NCI-H2081 treated with DMSO at 0.1 percent for 48 hours (cell line): Measurements from ENCODE around the gene IGF2BP1.
"Not testable (repeated sequence)": the region's sequence is repeated elsewhere in the genome, so short reads cannot be mapped to it uniquely, and the experiment has no call there.

ENCODE experiments used
- DNase-seq: peaks from one replicate; lab custom pipeline; 2025; lab: John Stamatoyannopoulos, UW

Gene IGF2BP1

DNA sequence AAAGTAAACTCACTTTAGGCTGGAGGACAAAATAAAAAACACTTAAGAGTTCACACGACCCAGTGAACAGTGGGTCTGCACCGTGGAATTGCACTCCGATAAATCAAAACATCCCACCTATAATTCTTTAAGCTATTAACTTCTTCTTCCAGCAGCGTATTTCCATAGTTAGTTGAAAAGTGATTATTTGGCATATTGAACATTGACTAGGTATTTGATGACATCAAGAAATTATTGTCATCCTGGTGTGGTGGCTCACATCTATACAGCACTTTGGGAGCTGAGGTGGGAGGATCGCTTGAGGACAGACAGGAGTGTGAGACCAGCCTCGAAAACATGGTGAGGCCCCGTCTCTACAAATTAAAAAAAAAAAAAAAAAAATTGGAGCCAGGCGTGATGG, 23.4 kb downstream of the IGF2BP1 start:
- DNase-seq: no peak

DNA sequence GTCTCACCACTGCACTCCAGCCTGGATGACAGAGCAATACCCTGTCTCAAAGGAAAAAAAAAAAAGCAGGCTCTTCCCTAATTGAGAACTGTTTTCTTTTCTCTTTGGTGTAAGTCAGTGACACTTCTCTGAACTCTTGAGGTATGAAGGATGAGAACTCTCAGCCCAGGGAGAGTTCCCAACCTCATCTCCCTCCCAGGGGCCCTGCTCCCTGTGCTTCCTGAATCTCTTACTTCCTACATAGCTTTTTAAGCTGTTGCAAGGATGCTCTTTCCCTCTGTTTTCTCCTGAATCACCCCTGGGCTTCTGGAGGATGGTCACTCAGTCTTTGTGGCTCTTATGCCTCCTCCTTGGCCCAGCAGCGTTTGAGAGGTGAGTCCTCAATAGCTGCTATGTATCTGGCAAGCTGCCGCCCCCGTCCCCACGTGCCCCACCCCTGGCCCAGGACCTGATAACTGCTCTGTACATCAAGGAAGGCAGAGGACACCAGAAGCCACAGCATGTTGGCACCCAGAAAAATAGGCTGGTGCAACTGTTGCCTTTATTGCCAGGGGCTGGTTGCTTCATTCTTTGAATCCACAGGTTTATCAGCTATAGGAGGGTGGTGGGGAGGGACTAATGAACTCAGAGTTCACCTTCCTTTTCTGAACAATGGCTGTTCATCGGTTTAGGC, 24.0 kb downstream of the IGF2BP1 start:
- DNase-seq: no peak

DNA sequence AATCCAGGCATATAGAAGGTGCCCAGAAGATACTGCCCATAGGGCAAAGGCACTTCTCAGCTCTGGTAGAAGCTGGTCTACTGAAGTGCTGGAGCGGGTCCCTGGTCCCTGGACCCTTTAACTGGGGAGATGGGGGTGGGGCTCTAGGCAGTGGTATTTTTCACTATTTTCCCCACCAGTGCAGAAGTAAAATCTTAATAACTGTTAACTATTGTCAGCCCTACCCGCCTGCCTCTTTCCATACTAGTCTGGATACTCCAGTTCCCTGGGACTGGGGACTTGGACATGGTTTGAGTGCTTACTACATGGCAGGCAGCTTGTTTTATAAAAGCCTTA, 24.6 kb downstream of the IGF2BP1 start:
- no peak for DNase-seq

DNA sequence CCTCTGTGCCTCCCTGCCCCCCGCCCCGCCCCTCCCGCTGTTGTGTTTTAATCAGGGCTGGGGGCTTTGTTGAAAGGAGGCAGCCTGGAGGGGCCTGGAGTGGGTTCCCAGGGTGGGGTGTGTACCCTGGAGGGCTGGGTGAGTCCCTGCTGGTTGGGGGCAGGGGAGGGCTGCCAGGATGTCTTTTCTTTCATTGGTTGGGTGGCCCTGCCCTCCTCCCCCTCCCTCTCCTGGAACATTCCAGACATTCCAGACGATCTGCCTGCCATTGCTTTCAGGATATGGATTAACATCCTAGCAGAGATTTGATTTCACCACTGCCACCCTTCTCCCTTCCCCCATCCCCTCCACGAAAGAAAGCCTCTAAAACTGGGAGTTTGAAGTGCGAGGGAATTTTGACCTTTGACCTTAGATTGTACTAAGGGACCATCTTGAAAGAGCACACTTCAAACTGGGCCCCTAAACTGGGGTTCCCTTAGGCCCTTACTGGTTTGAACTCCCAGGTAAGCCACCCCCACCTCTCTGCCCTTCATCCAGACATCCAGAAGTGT, 25.3 kb downstream of the IGF2BP1 start:
- DNase-seq: no peak

DNA sequence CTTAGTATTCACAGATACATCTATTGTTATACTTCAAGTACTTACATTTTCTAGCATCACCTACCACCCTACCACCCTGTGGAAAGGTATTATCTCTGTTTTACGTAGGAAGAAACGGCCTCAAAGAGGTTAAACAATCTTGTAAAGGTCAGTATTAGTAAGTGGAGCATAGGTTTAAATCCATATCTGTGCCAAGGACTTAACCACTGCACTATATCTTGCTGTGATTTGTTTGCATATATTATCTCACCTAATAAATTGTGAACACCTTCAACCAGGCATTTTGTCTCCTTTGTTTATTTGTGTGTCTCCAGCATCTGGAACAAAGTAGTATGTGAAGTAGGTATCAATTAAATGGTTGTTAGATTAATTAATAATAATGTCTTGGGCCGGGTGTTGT, 27.3 kb downstream of the IGF2BP1 start:
- no peak for DNase-seq

DNA sequence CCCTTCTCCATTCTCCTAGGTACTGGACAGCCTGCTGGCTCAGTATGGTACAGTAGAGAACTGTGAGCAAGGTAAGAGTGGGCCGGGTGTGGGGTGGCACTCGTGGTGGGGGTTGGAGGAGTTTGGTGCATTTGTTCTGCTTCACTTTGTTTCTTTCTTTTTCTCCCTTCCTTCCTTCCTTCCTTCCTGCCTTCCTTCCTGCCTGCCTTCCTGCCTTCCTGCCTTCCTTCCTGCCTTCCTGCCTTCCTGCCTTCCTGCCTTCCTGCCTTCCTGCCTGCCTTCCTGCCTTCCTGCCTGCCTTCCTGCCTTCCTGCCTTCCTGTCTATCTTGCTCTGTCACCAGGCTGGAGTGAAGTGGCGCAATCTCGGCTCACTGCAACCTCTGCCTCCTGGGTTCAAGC, 29.3 kb downstream of the IGF2BP1 start:
- DNase-seq: not testable (repeated sequence)

DNA sequence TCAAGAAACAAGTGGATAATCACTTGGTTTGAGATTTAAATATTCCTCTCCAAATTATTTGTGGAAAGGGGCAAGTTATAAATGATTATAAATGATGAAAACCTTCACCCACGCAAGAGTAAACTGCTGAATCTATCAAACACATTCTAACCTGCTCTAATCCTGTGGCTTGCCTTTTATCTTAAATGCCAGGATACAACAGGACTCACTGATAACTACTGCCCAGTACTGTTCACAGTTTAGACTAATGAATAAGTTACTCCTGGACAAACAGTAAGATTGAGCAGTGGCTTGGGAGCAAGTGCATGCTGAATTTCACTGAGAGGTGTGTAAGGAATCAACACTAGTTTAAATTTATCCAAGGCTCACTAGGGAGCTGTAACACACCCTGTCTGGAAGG, 31.1 kb downstream of the IGF2BP1 start:
- DNase-seq: no peak

DNA sequence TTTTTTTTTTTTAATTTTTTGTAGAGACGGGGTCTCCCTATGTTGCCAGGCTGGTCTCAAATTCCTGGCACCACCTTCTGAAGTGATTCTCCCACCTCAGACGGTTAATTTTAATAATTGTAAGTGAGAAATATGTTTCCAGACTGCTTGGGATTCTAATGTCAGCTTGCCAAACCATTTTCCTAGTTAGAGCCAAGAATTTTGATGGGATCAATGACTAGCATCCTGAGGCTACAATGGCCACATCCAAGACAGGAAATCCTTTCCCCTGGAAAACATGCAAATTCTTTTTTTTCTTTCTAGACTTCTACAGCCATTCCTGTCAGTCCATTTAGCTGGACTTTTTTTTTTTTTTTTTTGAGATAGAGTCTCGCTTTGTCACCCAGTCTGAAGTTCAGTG, 32.6 kb downstream of the IGF2BP1 start:
- no peak for DNase-seq

DNA sequence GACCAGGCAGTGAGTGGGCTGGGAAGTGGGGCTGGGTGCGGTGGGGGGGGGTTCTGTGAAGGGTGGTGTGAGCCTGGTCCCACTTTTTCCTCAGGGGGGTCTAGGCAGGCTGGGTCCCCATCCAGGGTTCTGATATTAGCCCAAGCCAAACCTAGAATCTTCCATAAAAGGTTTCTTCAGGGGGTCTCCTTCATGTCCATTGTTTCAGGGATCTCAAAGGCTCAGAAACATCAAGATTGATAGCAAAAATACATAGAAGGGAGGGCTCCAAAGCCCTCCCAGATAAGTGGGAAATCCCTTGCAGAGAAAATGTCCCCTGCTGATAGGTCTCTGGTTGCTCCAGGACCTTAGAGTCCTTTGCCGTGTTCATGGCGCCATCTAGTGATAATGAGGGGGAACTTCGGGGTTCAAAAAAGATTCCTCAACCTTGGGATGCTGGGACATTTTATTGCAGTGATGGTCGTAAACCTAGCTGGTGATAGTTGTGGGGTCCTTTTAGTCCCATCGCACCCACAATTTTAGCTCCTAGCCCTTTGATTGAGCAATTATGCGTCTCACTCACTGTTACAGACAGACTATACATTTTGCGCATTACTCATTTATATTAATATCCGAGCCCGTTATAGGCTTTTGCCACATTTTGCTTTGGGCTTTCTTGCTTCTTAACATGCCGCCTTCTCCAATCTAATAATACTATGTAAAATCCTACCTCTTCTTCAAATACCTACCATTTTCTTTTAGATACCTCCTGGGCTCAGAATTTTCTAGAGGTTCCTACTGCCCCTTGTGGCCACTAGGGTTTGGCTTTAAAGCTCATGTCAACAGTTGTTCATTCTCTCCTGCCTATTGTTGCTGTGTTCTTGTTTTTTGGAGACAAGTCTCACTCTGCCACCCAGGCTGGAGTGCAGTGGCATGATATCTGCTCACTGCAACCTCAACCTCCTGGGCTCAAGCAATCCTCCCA, 35.1 kb downstream of the IGF2BP1 start:
- DNase-seq: peak; percentile 67

DNA sequence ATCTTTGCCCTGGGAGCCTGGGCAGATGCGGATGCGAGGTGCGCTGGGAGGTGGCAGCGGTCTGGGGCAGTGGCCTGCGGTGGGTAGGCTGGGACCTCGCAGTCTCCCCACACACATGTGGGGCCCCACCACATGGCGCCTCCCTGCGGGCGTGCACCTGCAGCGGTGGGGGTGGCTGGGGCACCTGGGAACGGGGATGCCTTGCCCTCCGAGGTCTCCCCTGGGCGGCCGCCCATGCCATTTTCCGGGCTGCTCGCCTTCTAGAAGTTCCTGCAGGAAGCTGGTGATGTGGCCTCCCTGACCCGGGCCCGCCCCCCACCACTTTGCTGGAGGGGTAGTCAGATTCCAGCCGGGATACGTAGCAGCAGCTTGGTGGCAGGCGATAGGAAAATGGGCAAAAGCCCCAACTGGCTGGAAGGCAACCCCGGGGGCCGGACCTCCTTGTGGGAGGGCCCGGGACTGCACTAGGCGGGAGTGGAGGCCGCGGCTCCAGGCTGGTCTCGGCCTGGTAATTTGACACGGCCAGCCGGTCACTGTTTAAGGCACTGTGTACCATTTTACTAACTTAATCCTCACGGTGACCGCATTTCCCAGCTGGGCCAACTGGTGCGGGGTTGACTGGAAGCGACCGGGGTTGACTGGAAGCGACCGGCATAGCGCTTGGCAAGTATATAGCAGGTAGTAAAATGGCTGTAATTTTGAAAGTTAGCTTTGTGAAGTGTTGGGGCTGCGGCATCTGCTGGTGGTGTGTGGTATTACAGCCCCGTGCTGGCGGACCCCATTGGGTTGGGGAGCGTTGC, 38.5 kb downstream of the IGF2BP1 start:
- peak; percentile 17 for DNase-seq

DNA sequence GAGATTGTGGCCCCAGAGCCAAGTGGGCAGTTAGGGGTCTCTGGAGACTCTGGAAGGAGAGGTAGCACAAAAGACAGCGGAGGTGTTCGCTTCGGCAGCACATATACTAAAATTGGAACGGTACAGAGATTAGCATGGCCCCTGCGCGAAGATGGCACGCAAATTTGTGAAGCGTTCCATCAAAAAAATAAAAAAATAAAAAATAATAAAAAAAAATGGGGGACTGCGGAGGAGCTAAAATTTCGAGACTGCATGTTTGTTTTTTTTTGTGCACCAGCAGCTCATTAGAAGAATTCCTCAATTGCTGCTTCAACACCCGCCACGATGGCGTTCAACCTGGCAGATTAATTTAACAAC, 39.1 kb downstream of the IGF2BP1 start:
- no peak for DNase-seq

DNA sequence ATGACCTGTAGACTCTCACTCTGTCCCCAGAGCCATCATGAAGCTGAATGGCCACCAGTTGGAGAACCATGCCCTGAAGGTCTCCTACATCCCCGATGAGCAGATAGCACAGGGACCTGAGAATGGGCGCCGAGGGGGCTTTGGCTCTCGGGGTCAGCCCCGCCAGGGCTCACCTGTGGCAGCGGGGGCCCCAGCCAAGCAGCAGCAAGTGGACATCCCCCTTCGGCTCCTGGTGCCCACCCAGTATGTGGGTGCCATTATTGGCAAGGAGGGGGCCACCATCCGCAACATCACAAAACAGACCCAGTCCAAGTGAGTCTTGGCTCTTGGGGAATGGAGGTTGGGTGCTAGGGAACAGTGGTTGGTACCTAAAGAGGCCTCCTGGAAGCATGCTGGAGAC, 41.0 kb downstream of the IGF2BP1 start:
- DNase-seq: no peak

DNA sequence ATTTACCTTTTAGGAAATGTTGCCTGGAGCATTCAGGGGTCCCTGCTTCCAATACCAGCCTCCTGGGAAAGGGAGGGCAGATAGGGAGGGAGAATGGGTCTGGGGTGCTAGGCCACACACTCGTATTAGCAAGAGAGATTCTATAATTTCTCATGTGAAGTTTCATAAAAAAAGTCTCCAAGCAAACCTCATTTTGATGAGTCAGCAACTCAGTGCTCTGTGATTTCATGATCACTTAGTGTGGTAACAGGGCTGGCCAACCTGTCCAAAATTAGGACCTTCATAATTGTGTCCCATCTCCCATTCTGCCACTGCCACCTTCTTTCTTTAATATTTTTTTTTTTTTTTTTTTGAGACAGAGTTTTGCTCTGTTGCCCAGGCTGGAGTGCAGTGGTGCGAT, 41.4 kb downstream of the IGF2BP1 start:
- DNase-seq: no peak

DNA sequence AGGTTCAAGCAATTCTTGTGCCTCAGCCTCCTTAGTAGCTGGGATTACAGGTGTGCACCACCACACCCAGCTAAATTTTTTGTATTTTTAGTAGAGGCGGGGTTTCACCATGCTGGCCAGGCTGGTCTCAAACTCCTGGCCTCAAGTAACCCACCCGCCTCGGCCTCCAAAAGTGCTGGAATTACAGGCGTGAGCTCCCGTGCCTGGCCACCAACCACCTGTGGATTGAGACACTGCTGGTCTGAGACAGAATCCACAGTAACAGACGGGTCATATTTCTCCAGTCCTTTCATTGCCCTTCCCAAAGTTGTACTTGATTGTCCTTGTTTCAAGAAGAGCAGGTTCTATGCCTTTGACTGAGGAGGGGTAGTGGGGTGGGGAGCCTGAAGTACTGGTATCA, 42.3 kb downstream of the IGF2BP1 start:
- DNase-seq: not testable (repeated sequence)

DNA sequence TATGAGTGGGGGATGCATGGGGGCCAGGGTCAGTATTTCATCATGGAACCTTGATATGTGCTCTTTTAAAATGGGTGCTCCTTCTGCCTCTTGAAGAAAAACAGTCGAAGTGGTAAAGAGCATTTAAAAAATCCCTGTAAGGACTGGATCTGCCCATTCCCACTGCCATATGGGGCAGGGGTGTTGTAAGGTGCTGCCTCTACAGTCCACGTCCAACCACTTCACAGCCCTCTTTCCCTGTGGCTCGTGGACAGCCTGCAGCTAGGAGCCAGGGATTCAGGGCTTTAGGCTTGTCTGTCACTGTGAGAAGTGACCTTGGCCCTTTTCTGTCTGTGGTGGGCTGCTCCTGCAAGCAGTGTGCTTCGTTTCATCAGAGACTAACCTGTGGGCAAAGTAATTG, 44.3 kb downstream of the IGF2BP1 start:
- DNase-seq: no peak

DNA sequence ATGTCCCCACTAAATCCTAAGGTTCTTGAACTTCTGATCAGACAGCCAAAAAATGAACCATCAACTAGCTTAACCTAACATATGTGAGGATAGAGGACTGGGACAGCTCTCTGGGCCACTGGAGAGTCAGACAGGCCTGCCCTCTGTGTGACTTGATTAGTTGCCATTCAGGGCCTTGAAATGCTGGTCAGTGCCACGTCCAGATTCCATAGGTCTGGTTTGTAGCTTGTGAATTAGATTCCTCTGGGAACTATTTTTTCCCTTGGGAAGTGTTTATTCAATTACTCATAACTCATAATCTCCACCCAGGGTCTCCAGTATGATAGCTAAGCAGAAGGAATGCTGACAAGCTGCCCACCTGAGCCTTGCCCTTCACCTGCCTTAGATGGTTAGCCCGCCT, 48.2 kb downstream of the IGF2BP1 start:
- no peak for DNase-seq

DNA sequence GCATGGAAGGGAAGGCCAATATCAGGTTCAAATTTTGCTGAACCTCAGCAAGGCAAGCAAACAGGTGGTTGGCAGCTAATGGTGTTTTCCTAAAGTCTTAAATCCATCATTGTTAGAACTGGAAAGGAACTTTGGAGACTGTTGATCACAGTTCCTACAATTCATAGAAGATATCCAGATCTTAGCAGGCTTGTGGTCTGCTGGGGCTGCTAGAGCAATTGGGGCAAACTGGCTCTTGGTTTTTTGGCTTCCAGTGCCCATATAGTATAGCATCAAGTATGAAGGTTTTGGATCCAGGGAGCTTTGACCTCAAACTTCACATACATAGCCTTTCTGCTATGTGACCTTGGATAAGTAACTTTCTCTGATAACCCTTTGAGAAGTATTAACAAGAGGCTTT, 49.7 kb downstream of the IGF2BP1 start:
- DNase-seq: no peak

DNA sequence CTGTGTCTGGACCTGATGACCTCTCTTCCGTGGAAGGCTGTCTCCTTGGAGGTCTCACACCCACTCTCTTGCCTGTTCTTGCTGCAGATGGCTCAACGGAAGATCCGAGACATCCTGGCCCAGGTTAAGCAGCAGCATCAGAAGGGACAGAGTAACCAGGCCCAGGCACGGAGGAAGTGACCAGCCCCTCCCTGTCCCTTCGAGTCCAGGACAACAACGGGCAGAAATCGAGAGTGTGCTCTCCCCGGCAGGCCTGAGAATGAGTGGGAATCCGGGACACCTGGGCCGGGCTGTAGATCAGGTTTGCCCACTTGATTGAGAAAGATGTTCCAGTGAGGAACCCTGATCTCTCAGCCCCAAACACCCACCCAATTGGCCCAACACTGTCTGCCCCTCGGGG, 52.1 kb downstream of the IGF2BP1 start:
- no peak for DNase-seq

DNA sequence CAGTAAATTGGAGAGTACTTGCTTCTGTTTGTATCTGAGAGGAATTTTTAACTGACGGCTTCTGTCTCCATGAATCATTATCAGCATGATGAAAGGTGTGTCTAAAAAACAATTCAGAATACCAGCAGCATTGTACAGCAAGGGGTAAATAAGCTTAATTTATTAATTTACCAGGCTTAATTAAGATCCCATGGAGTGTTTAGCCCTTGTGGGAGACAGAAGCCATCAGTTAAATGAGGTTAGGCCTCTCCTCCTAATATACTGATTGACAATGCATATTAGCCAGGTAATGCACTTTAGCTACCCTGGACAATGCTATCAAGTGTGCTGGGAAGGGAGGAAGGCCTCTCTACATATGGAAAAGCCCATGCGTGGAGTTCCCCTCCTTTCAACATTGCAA, 53.4 kb downstream of the IGF2BP1 start:
- DNase-seq: no peak

DNA sequence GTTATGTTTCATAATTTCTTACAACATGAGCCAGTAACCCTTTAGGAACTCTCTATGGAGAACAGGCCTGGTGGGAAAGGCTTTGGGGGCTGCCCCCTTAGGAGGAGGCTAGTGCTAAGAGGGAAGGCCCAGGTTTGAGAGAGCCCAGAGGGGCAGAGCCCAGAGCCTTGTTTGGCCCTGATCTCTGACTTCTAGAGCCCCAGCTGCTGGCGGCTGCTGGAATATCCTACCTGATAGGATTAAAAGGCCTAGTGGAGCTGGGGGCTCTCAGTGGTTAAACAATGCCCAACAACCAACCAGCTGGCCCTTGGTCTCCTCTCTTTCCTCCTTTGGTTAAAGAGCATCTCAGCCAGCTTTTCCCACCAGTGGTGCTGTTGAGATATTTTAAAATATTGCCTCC, 54.1 kb downstream of the IGF2BP1 start:
- no peak for DNase-seq

DNA sequence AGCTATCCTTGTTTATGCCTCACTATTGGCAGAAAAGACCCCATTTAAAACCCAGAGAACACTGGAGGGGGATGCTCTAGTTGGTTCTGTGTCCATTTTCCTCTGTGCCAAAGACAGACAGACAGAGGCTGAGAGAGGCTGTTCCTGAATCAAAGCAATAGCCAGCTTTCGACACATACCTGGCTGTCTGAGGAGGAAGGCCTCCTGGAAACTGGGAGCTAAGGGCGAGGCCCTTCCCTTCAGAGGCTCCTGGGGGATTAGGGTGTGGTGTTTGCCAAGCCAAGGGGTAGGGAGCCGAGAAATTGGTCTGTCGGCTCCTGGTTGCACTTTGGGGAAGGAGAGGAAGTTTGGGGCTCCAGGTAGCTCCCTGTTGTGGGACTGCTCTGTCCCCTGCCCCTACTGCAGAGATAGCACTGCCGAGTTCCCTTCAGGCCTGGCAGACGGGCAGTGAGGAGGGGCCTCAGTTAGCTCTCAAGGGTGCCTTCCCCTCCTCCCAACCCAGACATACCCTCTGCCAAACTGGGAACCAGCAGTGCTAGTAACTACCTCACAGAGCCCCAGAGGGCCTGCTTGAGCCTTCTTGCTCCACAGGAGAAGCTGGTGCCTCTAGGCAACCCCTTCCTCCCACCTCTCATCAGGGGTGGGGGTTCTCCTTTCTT, 56.1 kb downstream of the IGF2BP1 start:
- DNase-seq: no peak
